UCSD-AML1 (cell line): ENCODE measurements around the gene SCML1.
A peak's percentile ranks its signal among the peaks of the same experiment; 100 is the strongest.
"Not testable (repeated sequence)": the region's sequence is repeated elsewhere in the genome, so short reads cannot be mapped to it uniquely, and the experiment has no call there.

Experiments
- DNase-seq: peaks from one replicate; lab custom pipeline; 2025; ENCODE audit not compliant: unreplicated experiment; lab: John Stamatoyannopoulos, UW

The SCML1 gene

GRCh38 chrX:17738737-17739535 lies 1.6 kb downstream of the SCML1 start:
- DNase-seq = no peak

- DNase-seq = no peak
Observed at GRCh38 chrX:17740137-17741122, 3.1 kb downstream of the SCML1 start.

GRCh38 chrX:17741123-17741511 lies 3.8 kb downstream of the SCML1 start:
- DNase-seq = no peak

- DNase-seq = no peak
Observed at GRCh38 chrX:17743913-17744312, 6.6 kb downstream of the SCML1 start.

GRCh38 chrX:17744896-17745523 lies 7.7 kb downstream of the SCML1 start:
- no peak for DNase-seq

GRCh38 chrX:17747692-17748091 lies 10.4 kb downstream of the SCML1 start:
- no peak for DNase-seq

GRCh38 chrX:17748684-17749083 lies 11.4 kb downstream of the SCML1 start:
- no peak for DNase-seq

GRCh38 chrX:17750436-17750835 lies 13.1 kb downstream of the SCML1 start:
- no peak for DNase-seq

- DNase-seq = no peak
Observed at GRCh38 chrX:17758382-17758781, 21.1 kb downstream of the SCML1 start.

GRCh38 chrX:17759990-17760389 lies 22.7 kb downstream of the SCML1 start:
- DNase-seq = no peak

- DNase-seq = no peak
Observed at GRCh38 chrX:17767734-17768133, 30.4 kb downstream of the SCML1 start.

- DNase-seq = no peak
Observed at GRCh38 chrX:17768997-17769396, 31.7 kb downstream of the SCML1 start.

- DNase-seq = no peak
Observed at GRCh38 chrX:17769701-17770269, 32.5 kb downstream of the SCML1 start.

GRCh38 chrX:17773221-17773876 lies 36.1 kb downstream of the SCML1 start:
- no peak for DNase-seq

GRCh38 chrX:17774053-17774452 lies 36.8 kb downstream of the SCML1 start:
- no peak for DNase-seq

- no peak for DNase-seq
Observed at GRCh38 chrX:17778997-17779396, 41.7 kb downstream of the SCML1 start.

GRCh38 chrX:17779434-17779833 lies 42.1 kb downstream of the SCML1 start:
- DNase-seq = no peak

GRCh38 chrX:17786554-17787347 lies 49.5 kb downstream of the SCML1 start:
- not testable (repeated sequence) for DNase-seq

GRCh38 chrX:17787557-17787956 lies 50.3 kb downstream of the SCML1 start:
- DNase-seq = no peak

GRCh38 chrX:17788439-17788838 lies 51.1 kb downstream of the SCML1 start:
- DNase-seq = peak; percentile 32
